ENCODE measurements around the gene ACVR1B.

The ACVR1B gene

DNA sequence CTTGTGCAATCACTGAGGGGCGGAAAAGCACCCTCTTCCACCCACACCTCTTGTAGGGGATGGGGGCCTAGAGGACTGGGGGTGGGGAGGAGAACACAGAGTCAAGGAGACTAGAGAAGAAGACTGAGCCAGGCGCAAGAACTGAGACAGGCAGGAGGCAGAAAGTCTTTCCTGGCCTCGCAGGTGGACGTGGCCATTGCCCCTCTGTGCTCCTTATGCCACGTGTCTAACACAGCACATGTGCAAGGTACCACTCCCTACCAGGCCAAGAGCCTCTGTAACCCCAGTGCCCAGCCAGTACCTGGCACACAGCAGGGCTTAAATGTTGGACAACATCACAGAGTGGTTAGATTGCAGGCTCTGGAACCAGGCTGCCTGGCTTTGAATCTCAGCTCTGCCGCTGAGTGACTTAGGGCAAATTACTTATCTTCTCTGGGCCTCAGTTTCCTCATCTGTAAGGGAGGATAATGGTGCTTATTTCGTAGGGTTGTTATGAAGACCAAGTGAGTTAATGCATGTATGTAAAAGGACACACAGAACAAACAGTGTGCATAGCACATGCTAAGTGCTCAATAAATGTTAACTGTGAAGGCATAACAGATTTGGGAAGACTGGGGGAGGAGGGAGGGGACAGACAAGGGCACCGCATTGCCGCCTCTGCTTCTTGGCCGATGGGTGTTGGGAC lies 53.9 kb downstream of the ACVR1B start:
- DNase-seq (ENCODE audit: low spot score): no peak

- DNase-seq (ENCODE audit: low spot score): no peak
Measured at GRCh38 chr12:52005903-52006703, 54.6 kb downstream of the ACVR1B start.

- peak; percentile 79 for DNase-seq (ENCODE audit: low spot score)
Measured at GRCh38 chr12:52006726-52007157, 55.2 kb downstream of the ACVR1B start, which contains the start of gene TAMALIN. Gene TAMALIN, plus strand, starts transcription at chr12:52006946. Its CDS starts 74 bp downstream, at chr12:52007020.

GRCh38 chr12:52007158-52007921 lies 55.8 kb downstream of the ACVR1B start:
- DNase-seq (ENCODE audit: low spot score): peak; percentile 30

DNA sequence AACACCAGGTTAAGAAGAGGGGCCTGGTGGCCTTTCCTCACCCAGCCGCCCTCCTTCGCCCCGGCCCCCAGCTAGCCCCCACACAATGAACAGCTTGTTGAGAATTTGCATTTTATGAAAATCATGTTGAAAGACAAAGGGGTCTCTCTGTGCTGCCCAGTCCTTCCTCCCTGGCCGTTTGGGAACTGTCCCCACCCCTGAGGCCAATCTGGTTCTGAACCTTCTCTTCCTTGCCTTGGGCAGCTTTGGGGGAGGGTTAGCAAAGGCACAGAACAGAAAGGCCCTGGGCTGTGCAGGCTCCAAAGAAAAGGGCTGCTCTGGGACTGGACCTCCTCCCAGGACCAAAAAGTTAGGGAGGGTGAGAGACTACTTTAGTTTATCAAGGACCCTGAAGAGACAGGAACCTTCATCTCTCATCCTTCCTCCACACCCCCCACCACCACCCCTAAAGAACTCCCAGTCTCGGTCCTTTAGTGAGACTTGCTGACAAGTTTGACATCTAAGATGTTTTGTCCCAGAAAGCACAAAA lies 56.5 kb downstream of the ACVR1B start:
- DNase-seq (ENCODE audit: low spot score): no peak

GRCh38 chr12:52009081-52009751 lies 57.7 kb downstream of the ACVR1B start:
- DNase-seq (ENCODE audit: low spot score): no peak

GRCh38 chr12:52010152-52010622 lies 58.7 kb downstream of the ACVR1B start:
- DNase-seq (ENCODE audit: low spot score): peak; percentile 89

GRCh38 chr12:52010692-52011601 lies 59.4 kb downstream of the ACVR1B start:
- DNase-seq (ENCODE audit: low spot score): no peak

- no peak for DNase-seq (ENCODE audit: low spot score)
Measured at GRCh38 chr12:52011602-52012214, 60.2 kb downstream of the ACVR1B start.

- DNase-seq (ENCODE audit: low spot score): no peak
Measured at GRCh38 chr12:52013626-52014310, 62.3 kb downstream of the ACVR1B start.

GRCh38 chr12:52014567-52015530 lies 63.4 kb downstream of the ACVR1B start:
- DNase-seq (ENCODE audit: low spot score): no peak

GRCh38 chr12:52015532-52016041 lies 64.1 kb downstream of the ACVR1B start:
- DNase-seq (ENCODE audit: low spot score): no peak

DNA sequence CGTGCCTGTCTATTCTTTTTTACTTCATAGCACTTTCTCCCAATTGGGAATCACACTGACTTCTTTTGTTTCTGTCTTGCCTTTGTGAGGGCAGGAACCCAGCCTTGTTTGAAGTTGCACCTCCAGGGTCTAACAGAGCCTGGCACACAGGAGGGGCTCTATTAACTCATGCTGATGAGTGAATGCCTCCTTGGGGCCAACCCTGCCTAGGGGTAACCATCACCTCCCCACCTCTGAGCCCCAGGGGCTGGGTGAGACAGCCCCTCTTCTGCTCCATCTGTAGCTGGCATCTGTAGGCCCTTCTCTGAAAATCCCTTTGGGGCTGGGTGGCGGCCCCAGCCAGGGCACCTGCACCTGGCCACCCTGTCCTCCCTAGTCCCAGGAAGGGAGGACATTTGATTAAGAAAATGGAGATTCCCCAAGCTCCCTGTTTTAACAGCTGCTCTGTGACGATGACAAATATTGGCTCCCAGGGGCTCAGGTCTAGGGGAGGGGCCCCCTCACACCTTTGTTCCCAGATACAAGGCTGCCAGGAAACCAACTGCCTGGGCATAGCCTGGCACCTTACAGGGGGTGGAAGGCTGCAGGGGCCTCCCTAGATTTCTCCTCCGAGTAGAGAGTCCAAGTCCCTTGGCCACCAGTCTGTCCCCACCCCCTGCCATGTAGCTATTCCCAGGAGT lies 67.1 kb downstream of the ACVR1B start:
- no peak for DNase-seq (ENCODE audit: low spot score)

DNA sequence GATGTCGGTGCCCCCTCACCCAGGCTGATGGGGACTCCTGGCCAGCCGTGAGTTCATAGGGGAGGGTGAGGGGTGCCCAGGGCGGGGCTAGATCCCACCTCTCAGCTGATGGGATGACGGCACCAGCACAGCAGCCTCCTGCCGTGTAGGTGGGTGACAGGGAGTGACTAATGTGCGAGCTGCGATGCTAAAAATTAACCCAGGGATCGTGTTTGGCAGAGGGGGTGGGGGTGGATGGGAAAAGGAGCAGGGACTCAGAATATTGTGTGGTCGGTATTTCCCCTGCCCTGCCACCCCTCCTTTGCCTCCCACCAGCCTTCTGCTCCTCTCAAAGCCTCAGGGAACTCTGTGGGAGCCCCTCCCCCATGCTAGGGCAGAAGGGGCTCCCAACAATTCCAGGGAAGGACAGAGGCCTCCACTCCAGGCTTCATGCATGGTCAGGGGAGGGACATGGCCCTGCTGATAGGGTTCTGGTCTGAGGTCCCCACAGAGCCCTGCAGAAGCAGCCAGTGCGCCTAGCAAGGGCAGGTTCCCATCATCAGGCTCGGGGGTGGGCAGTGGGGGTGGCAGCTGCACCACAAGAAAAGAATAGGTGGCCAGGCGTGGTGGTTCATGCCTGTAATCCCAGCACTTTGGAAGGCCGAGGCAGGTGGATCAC lies 67.7 kb downstream of the ACVR1B start:
- DNase-seq (ENCODE audit: low spot score): no peak

- DNase-seq (ENCODE audit: low spot score): peak; percentile 74
Measured at GRCh38 chr12:52020539-52021336, 69.2 kb downstream of the ACVR1B start.

DNA sequence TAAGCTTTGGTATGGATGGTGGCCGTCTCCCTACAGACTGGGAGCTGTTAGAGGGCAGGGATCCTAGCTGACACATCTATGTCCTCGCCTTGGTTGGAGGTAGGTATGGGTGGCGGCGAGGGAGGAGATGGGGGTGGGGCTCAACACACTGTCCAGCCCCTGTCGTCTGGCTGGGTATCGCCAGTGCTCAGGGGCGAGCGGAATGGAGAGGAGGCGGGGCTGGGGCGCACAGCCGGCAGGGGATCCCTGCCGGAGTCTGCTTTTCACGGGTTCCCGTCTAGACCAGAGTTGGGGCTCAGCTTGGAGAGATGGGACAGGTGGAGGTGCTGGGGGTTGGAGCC lies 71.3 kb downstream of the ACVR1B start:
- no peak for DNase-seq (ENCODE audit: low spot score)

Data from hepatic stellate cell (primary cell).